T-cell (primary cell): ENCODE data around the gene KCNT1. TPM values are rescaled to one million over a fixed set of nuclear protein-coding genes. Genes with fewer than 3 reads are reported as not detected.

Source experiments
- ATAC-seq, 4 experiments: fragments of 200-7000 bp in 3 of 4; fragments of 150-1000 bp in 1 of 4; cut with Tn5 transposase; replicated peaks in 1 of 4; 1 replicate in 3 of 4; 2 replicates in 1 of 4; pipeline ENCODE4 v1.10.0; 2021; ENCODE audit warnings: moderate library complexity in 3 of 4, mild to moderate bottlenecking in 2 of 4, moderate number of reproducible peaks in 1 of 4
- CTCF ChIA-PET, 2 donors: fragments of 300-600 bp; sonication (Branson Sonifier 250); formaldehyde crosslinking; loops; one replicate each; lab custom pipeline; 2022; ENCODE audit warnings: antibody characterized with exemption in 2 of 2; lab: Charles Lee
- POLR2A ChIA-PET, 2 donors: fragments of 300-600 bp; sonication (Branson Sonifier 250); formaldehyde crosslinking; loops; one replicate each; lab custom pipeline; 2022; ENCODE audit warnings: antibody characterized with exemption in 2 of 2; lab: Charles Lee
- DNase-seq, 35 experiments: peaks; one replicate each; pipeline versions ENCODE4 v3.0.0 to v3.0.0-alpha.2; 2013 to 2023
- H3K27ac ChIP-seq: one replicate; pipeline ENCODE4 v1.5.1; 2013; ENCODE audit warnings: low read length
- H3K27me3 ChIP-seq, 2 experiments: replicated peaks in 1 of 2; 1 replicate in 1 of 2; 2 replicates in 1 of 2; pipeline versions ENCODE4 v1.6.1 to v1.7.0; 2013; ENCODE audit warnings: low read length in 1 of 2, mixed read lengths in 1 of 2; ENCODE audit not compliant: control insufficient read depth in 2 of 2, insufficient read depth in 2 of 2; ENCODE audit errors: extremely low read depth in 1 of 2
- H3K36me3 ChIP-seq, 2 donors: 1 replicate in 1 of 2; 2 replicates in 1 of 2; pipeline versions ENCODE4 v1.6.1 to v1.7.0; 2013; ENCODE audit warnings: low read length in 1 of 2; ENCODE audit not compliant: control insufficient read depth in 2 of 2, insufficient read depth in 1 of 2; ENCODE audit errors: extremely low read depth in 1 of 2
- H3K4me1 ChIP-seq, 2 experiments: 1 replicate in 1 of 2; 2 replicates in 1 of 2; pipeline versions ENCODE4 v1.6.1 to v1.7.0; 2013; ENCODE audit warnings: low read length in 2 of 2, mixed read lengths in 1 of 2; ENCODE audit not compliant: insufficient read depth in 2 of 2, control insufficient read depth in 1 of 2; ENCODE audit errors: extremely low read depth in 1 of 2
- H3K4me3 ChIP-seq, 2 donors: 1 replicate in 1 of 2; 2 replicates in 1 of 2; pipeline versions ENCODE4 v1.5.1 to v1.7.0; 2013; ENCODE audit warnings: mild to moderate bottlenecking in 2 of 2, low read length in 1 of 2, moderate library complexity in 1 of 2; ENCODE audit not compliant: control insufficient read depth in 1 of 2; ENCODE audit errors: extremely low read depth in 1 of 2
- H3K9me3 ChIP-seq: 2 replicates; pipeline ENCODE4 v1.7.0; 2013
- H3K27ac Mint-ChIP-seq, 2 donors: one replicate each; pipeline ENCODE4 v1.8.0; 2020 to 2021; ENCODE audit warnings: mild to moderate bottlenecking in 2 of 2, mixed read lengths in 2 of 2
- H3K27me3 Mint-ChIP-seq, 2 donors: one replicate each; pipeline ENCODE4 v1.8.0; 2021 to 2022; ENCODE audit warnings: mixed read lengths in 2 of 2
- H3K36me3 Mint-ChIP-seq: one replicate; pipeline ENCODE4 v1.8.0; 2021; ENCODE audit warnings: mixed read lengths
- H3K4me1 Mint-ChIP-seq, 3 donors: one replicate each; pipeline ENCODE4 v1.8.0; 2020 to 2022; ENCODE audit warnings: mixed read lengths in 3 of 3, mild to moderate bottlenecking in 1 of 3
- H3K4me3 Mint-ChIP-seq, 3 donors: one replicate each; pipeline ENCODE4 v1.8.0; 2020 to 2022; ENCODE audit warnings: mild to moderate bottlenecking in 3 of 3, mixed read lengths in 3 of 3, moderate library complexity in 3 of 3
- H3K9me3 Mint-ChIP-seq, 3 donors: one replicate each; pipeline ENCODE4 v1.8.0; 2020 to 2022; ENCODE audit warnings: mixed read lengths in 3 of 3
- WGBS: methylation state at CpG from one replicate; pipeline ENCODE4 v1.1.5; 2013; ENCODE audit warnings: missing lambda C conversion rate; ENCODE audit not compliant: insufficient coverage; 5-methylcytosine and 5-hydroxymethylcytosine counted together
- total RNA-seq, 35 experiments: library from RNA in 6 of 35; stranded (reverse) in 6 of 35; fragments of 120-200 nt in 1 of 35; gene quantifications; one replicate each; pipeline versions ENCODE4 v1.2.1 to v1.2.4 and lab custom pipeline; 2013 to 2026

KCNT1 gene
- total RNA-seq, 5 donors from 2014 or later (not counting 1 experiment from before 2014, with no cell fraction given), result 0.07 to 0.54 (median 0.16) TPM; not detected in 2

- CTCF ChIA-PET, result no interaction called here
- H3K27me3 ChIP-seq, result peaks cover 0 to 2% of the 10 kb centered on the region in 2 experiments
- no peak for ATAC-seq
- POLR2A ChIA-PET, result no interaction called here
- Mint-ChIP-seq H3K27me3 (no peaks in the 10 kb centered on the region), H3K9me3 (no peaks in the 10 kb centered on the region), H3K27ac (no peak overlapping the region), H3K36me3 (peaks cover under 1% of the 10 kb centered on the region), H3K4me3 (no peak overlapping the region), H3K4me1 (peaks cover 5 to 14% (median 8%) of the 10 kb centered on the region in 3 donors)
- H3K36me3 ChIP-seq, result no peaks in the 10 kb centered on the region
- no peak overlapping the region for H3K4me3 ChIP-seq
- no peak overlapping the region for H3K27ac ChIP-seq
- H3K9me3 ChIP-seq, result no peaks in the 10 kb centered on the region
- peaks cover 0 to 5% of the 10 kb centered on the region in 2 experiments for H3K4me1 ChIP-seq
- WGBS, result 84% methylated on average over 15 of the region's 18 CpGs
- DNase-seq, result no peak
These were observed 101.0 kb downstream of the KCNT1 start for GRCh38 chr9:135802876-135803419.

GRCh38 chr9:135803441-135803840 is 101.5 kb downstream of the KCNT1 start:
- Histone ChIP-seq H3K4me3 (no peak overlapping the region), H3K27me3 (no peaks in the 10 kb centered on the region), H3K4me1 (peaks cover 0 to 5% of the 10 kb centered on the region in 2 experiments), H3K36me3 (no peaks in the 10 kb centered on the region), H3K27ac (no peak overlapping the region), H3K9me3 (no peaks in the 10 kb centered on the region)
- ATAC-seq, result no peak
- ChIA-PET POLR2A (no interaction called here), CTCF (no interaction called here)
- no peaks in the 10 kb centered on the region for H3K27me3 Mint-ChIP-seq
- no peaks in the 10 kb centered on the region for H3K9me3 Mint-ChIP-seq
- no peak overlapping the region for H3K27ac Mint-ChIP-seq
- no peak overlapping the region for H3K4me3 Mint-ChIP-seq
- peaks cover 5 to 14% (median 8%) of the 10 kb centered on the region in 3 donors for H3K4me1 Mint-ChIP-seq
- peaks cover 3% of the 10 kb centered on the region for H3K36me3 Mint-ChIP-seq
- 82% methylated on average over 6 of the region's 10 CpGs for WGBS
- DNase-seq, result no peak

- Mint-ChIP-seq H3K36me3 (peaks cover 8% of the 10 kb centered on the region), H3K9me3 (no peaks in the 10 kb centered on the region), H3K4me3 (no peak overlapping the region), H3K27me3 (no peaks in the 10 kb centered on the region), H3K4me1 (peaks cover 5 to 14% (median 8%) of the 10 kb centered on the region in 3 donors), H3K27ac (no peak overlapping the region)
- peaks cover 0 to 5% of the 10 kb centered on the region in 2 experiments for H3K4me1 ChIP-seq
- peaks cover 0 to 2% of the 10 kb centered on the region in 2 donors for H3K36me3 ChIP-seq
- CTCF ChIA-PET, result no interaction called here
- H3K9me3 ChIP-seq, result no peaks in the 10 kb centered on the region
- no peak overlapping the region for H3K27ac ChIP-seq
- H3K4me3 ChIP-seq, result no peak overlapping the region
- ATAC-seq (no peak), DNase-seq (no peak)
- H3K27me3 ChIP-seq, result no peaks in the 10 kb centered on the region
- 91% methylated on average over 12 of the region's 24 CpGs for WGBS
- POLR2A ChIA-PET, result no interaction called here
These were observed 102.8 kb downstream of the KCNT1 start for GRCh38 chr9:135804581-135805421.

GRCh38 chr9:135805422-135806022 is 103.5 kb downstream of the KCNT1 start:
- ATAC-seq, result no peak
- no peak overlapping the region for H3K4me3 Mint-ChIP-seq
- CTCF ChIA-PET, result no interaction called here

GRCh38 chr9:135809166-135809565 is 107.2 kb downstream of the KCNT1 start:
- Mint-ChIP-seq H3K36me3 (peaks cover 46% of the 10 kb centered on the region), H3K27me3 (no peaks in the 10 kb centered on the region), H3K27ac (no peak overlapping the region), H3K4me1 (peaks cover 5 to 14% (median 8%) of the 10 kb centered on the region in 3 donors), H3K9me3 (no peaks in the 10 kb centered on the region), H3K4me3 (no peak overlapping the region)
- peaks cover 0 to 5% of the 10 kb centered on the region in 2 experiments for H3K4me1 ChIP-seq
- CTCF ChIA-PET, result no interaction called here
- no peak for ATAC-seq
- no peaks in the 10 kb centered on the region for H3K9me3 ChIP-seq
- 100% methylated on average over 8 of the region's 10 CpGs for WGBS
- POLR2A ChIA-PET, result no interaction called here
- H3K27me3 ChIP-seq, result no peaks in the 10 kb centered on the region
- no peak for DNase-seq
- no peak overlapping the region for H3K27ac ChIP-seq
- H3K36me3 ChIP-seq, result peaks cover 16 to 35% of the 10 kb centered on the region in 2 donors
- no peak overlapping the region for H3K4me3 ChIP-seq

More at GRCh38 chr9:135805422-135806022, 103.5 kb downstream of the KCNT1 start:
- peaks cover 5 to 14% (median 8%) of the 10 kb centered on the region in 3 donors for H3K4me1 Mint-ChIP-seq
- peaks cover 0 to 5% of the 10 kb centered on the region in 2 experiments for H3K4me1 ChIP-seq
- no peaks in the 10 kb centered on the region for H3K27me3 ChIP-seq
- no peaks in the 10 kb centered on the region for H3K27me3 Mint-ChIP-seq
- POLR2A ChIA-PET, result no interaction called here
- no peaks in the 10 kb centered on the region for H3K9me3 Mint-ChIP-seq
- no peak overlapping the region for H3K27ac ChIP-seq
- DNase-seq, result no peak
- no peaks in the 10 kb centered on the region for H3K9me3 ChIP-seq
- peaks cover 13% of the 10 kb centered on the region for H3K36me3 Mint-ChIP-seq
- WGBS, result 46% methylated on average over 19 of the region's 22 CpGs
- no peak overlapping the region for H3K4me3 ChIP-seq
- peaks cover 0 to 9% of the 10 kb centered on the region in 2 donors for H3K36me3 ChIP-seq
- H3K27ac Mint-ChIP-seq, result no peak overlapping the region

- H3K9me3 ChIP-seq, result no peaks in the 10 kb centered on the region
- Mint-ChIP-seq H3K27me3 (no peaks in the 10 kb centered on the region), H3K27ac (no peak overlapping the region), H3K4me3 (no peak overlapping the region), H3K9me3 (no peaks in the 10 kb centered on the region), H3K36me3 (peaks cover 62% of the 10 kb centered on the region), H3K4me1 (peaks cover 1 to 7% (median 2%) of the 10 kb centered on the region in 3 donors)
- H3K27ac ChIP-seq, result no peak overlapping the region
- ChIA-PET POLR2A (no interaction called here), CTCF (no interaction called here)
- H3K4me1 ChIP-seq, result no peaks in the 10 kb centered on the region
- 98% methylated on average over 15 of the region's 23 CpGs for WGBS
- H3K4me3 ChIP-seq, result no peak overlapping the region
- no peaks in the 10 kb centered on the region for H3K27me3 ChIP-seq
- DNase-seq (no peak), ATAC-seq (no peak)
- peaks cover 24 to 48% of the 10 kb centered on the region in 2 donors for H3K36me3 ChIP-seq
These were observed 109.0 kb downstream of the KCNT1 start for GRCh38 chr9:135810806-135811575.
